HFF-Myc (cell line): ENCODE measurements around the gene OPRL1.
A peak's percentile ranks its signal among the peaks of the same experiment; 100 is the strongest.

Experiments
- DNase-seq: peaks from one replicate; pipeline ENCODE4 v3.0.0-alpha.2; 2011; ENCODE audit warnings: low read depth; ENCODE audit errors: extremely low read depth
- H3K4me3 ChIP-seq: replicated peaks from 2 replicates; pipeline ENCODE4 v1.5.1; 2011; ENCODE audit warnings: low read depth, mild to moderate bottlenecking, control low read depth, low read length
- TF ChIP-seq, protein P1 (sequence below): IDR thresholded peaks from 2 replicates; pipeline ENCODE4 v1.5.1; 2012; ENCODE audit warnings: mild to moderate bottlenecking, low read depth, low read length, control low read depth; ENCODE audit errors: missing control alignments

The OPRL1 gene

DNA sequence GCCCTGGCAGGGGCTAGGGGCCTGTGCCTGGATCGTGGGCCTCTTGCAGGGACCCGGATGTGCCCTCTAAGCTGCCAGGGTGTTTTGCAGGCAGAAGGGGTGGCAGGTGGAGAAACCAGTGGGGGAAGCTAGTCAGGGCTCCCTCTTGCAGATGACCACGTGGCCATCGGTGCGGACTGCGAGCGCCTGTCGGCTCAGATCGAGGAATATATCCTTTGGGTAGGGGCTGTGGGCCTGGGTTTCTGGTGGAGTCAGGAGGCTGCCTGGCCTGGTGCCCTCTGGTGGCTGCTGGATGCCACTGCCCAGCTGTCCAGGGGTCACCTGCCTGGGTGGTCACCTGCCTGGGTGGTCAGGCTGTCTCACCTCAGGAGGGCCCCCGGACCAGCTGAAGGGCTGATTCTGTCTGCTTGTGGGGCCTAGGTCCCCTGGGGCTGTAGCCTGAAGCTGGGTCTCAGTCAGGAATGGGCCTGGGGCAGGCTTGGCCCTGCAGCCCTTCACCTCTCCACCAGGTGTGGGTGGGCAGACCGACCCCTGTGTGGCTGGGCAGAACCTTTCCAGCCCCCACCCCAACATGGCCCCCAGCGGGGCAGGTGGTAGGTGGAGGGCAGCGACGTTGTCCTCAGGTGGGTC, 10.2 kb upstream of the OPRL1 start:
- H3K4me3 ChIP-seq = no peak overlapping the region
- TF ChIP-seq, protein P1, sequence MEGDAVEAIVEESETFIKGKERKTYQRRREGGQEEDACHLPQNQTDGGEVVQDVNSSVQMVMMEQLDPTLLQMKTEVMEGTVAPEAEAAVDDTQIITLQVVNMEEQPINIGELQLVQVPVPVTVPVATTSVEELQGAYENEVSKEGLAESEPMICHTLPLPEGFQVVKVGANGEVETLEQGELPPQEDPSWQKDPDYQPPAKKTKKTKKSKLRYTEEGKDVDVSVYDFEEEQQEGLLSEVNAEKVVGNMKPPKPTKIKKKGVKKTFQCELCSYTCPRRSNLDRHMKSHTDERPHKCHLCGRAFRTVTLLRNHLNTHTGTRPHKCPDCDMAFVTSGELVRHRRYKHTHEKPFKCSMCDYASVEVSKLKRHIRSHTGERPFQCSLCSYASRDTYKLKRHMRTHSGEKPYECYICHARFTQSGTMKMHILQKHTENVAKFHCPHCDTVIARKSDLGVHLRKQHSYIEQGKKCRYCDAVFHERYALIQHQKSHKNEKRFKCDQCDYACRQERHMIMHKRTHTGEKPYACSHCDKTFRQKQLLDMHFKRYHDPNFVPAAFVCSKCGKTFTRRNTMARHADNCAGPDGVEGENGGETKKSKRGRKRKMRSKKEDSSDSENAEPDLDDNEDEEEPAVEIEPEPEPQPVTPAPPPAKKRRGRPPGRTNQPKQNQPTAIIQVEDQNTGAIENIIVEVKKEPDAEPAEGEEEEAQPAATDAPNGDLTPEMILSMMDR = peak; percentile 82
- DNase-seq = no peak

DNA sequence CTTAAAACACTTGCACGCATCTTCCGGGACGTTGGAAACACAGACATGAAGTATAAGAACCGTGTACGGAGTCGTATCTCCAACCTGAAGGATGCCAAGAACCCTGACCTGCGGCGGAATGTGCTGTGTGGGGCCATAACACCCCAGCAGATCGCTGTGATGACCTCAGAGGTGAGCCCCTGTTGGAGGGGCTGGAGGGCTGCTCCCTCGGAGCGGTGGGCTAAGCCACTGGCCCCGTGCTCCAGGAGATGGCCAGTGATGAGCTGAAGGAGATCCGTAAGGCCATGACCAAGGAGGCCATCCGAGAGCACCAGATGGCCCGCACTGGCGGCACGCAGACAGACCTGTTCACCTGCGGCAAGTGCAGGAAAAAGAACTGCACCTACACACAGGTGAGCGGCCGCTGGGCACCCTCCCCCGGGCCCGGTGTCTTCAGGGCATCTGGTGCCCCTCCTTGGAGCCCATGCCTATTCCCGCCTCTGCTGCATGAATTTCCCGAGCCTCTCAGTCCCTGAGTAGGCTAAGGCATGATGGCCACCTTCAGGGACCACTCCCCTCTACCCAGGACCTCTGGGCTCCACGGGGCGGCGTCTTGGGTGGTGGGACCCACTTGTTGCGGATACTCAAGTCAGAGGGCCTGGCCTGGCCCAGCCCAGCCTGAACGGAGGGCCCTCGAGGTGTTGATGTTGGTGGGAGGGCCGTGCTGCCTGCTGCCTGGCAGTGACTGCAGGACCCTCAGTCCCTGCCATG, 9.5 kb upstream of the OPRL1 start:
- no peak for DNase-seq
- TF ChIP-seq, protein P1 = no peak
- H3K4me3 ChIP-seq = no peak overlapping the region

GRCh38 chr20:64071341-64072332, 8.2 kb upstream of the OPRL1 start:
- no peak for DNase-seq
- no peak overlapping the region for H3K4me3 ChIP-seq
- TF ChIP-seq, protein P1 = no peak

- H3K4me3 ChIP-seq = no peak overlapping the region
- TF ChIP-seq, protein P1 = no peak
- no peak for DNase-seq
These were observed 7.3 kb upstream of the OPRL1 start for GRCh38 chr20:64072498-64073063.

- DNase-seq = no peak
- no peak overlapping the region for H3K4me3 ChIP-seq
- TF ChIP-seq, protein P1 = no peak
These were observed 6.3 kb upstream of the OPRL1 start for GRCh38 chr20:64073476-64074183.
